GM12878 (cell line): ENCODE measurements around the gene CDRT15. TPM values are rescaled to one million over a fixed set of nuclear protein-coding genes. Genes with fewer than 3 reads are reported as not detected.

Source experiments
- ATAC-seq: fragments of 200-7000 bp; cut with Tn5 transposase; 3 replicates; pipeline ENCODE4 v1.9.1; 2020; ENCODE audit warnings: mild to moderate bottlenecking, moderate library complexity
- BruUV-seq: library from RNA; stranded (reverse); fragments of 400-500 nt; replicated peaks from 2 replicates; lab custom pipeline; 2021; lab: Mats Ljungman, UMichigan
- CTCF ChIA-PET: fragments of 300-600 bp; sonication (Branson Sonifier 250); formaldehyde crosslinking; extraction: SDS; loops from one replicate; lab custom pipeline; 2021; ENCODE audit warnings: inconsistent platforms; lab: Yijun Ruan, JAX
- POLR2A ChIA-PET: fragments of 350-600 bp; formaldehyde crosslinking; extraction: SDS; loops from one replicate; lab custom pipeline; 2021; ENCODE audit warnings: inconsistent platforms; lab: Charles Lee
- RAD21 ChIA-PET: fragments of 300-600 bp; sonication (Branson Sonifier 250); formaldehyde crosslinking; loops from one replicate; lab custom pipeline; 2023; ENCODE audit warnings: antibody characterized with exemption; ENCODE audit not compliant: unreplicated experiment; lab: Charles Lee
- SMC1A ChIA-PET: fragments of 300-600 bp; sonication (Branson Sonifier 250); formaldehyde crosslinking; loops from one replicate; lab custom pipeline; 2023; ENCODE audit not compliant: unreplicated experiment, uncharacterized antibody; lab: Charles Lee
- DNase-seq: peaks from one replicate; pipeline ENCODE4 v3.0.0-alpha.2; 2011; ENCODE audit warnings: low read depth, low spot score
- FAIRE-seq: peaks from 3 replicates; lab custom pipeline; 2011; peaks lifted over from hg19 to GRCh38; lab: Jason Lieb, UNC
- H2AFZ ChIP-seq: 2 replicates; pipeline ENCODE4 v1.6.0; 2011; ENCODE audit warnings: low read depth, low read length, control low read depth; ENCODE audit not compliant: control insufficient read depth
- H3K27ac ChIP-seq: 2 replicates; pipeline ENCODE4 v1.5.1; 2011; ENCODE audit warnings: control low read depth; ENCODE audit not compliant: control insufficient read depth, insufficient read depth
- H3K27me3 ChIP-seq, 2 experiments: replicated peaks in 1 of 2; 2 replicates each; pipeline versions ENCODE4 v1.6.0 to v1.6.1; 2011; ENCODE audit warnings: low read length in 1 of 2; ENCODE audit not compliant: control insufficient read depth in 2 of 2, insufficient read depth in 2 of 2
- H3K36me3 ChIP-seq, 2 experiments: 2 replicates each; pipeline ENCODE4 v1.5.1; 2011; ENCODE audit warnings: low read length in 1 of 2; ENCODE audit not compliant: control insufficient read depth in 2 of 2, insufficient read depth in 2 of 2
- H3K4me1 ChIP-seq: 2 replicates; pipeline ENCODE4 v1.6.1; 2011; ENCODE audit warnings: mild to moderate bottlenecking, low read length, moderate library complexity, mixed read lengths; ENCODE audit not compliant: control insufficient read depth, insufficient read depth
- H3K4me2 ChIP-seq: 2 replicates; pipeline ENCODE4 v1.6.0; 2011; ENCODE audit warnings: control low read depth; ENCODE audit not compliant: control insufficient read depth, insufficient read depth
- H3K4me3 ChIP-seq: fragments of 200-600 bp; sonication (generic); 2 replicates; pipeline ENCODE4 v1.5.1; 2016
- H3K79me2 ChIP-seq: 2 replicates; pipeline ENCODE4 v1.6.0; 2011; ENCODE audit warnings: low read length; ENCODE audit not compliant: control insufficient read depth, insufficient read depth
- H3K9ac ChIP-seq: 2 replicates; pipeline ENCODE4 v1.8.0; 2011; ENCODE audit warnings: low read length, control low read depth, mixed read lengths; ENCODE audit not compliant: control insufficient read depth, insufficient read depth
- H3K9me3 ChIP-seq: replicated peaks from 3 replicates; pipeline ENCODE4 v1.5.1; 2011; ENCODE audit warnings: mild to moderate bottlenecking, low read length; ENCODE audit not compliant: control insufficient read depth, insufficient read depth
- H4K20me1 ChIP-seq: 2 replicates; pipeline ENCODE4 v1.6.0; 2011; ENCODE audit not compliant: control insufficient read depth, insufficient read depth
- CEBPB ChIP-seq, 2 experiments: fragments of 150-350 bp in 1 of 2; IDR thresholded peaks; 2 replicates each; pipeline ENCODE4 v1.6.1; 2012 to 2014; ENCODE audit warnings: low read depth in 2 of 2, low read length in 2 of 2, borderline replicate concordance in 1 of 2, inconsistent platforms in 1 of 2
- CREB1 ChIP-seq: IDR thresholded peaks from 2 replicates; pipeline ENCODE4 v1.6.1; 2012; ENCODE audit warnings: low read depth, mild to moderate bottlenecking, inconsistent platforms
- CREM ChIP-seq: IDR thresholded peaks from 2 replicates; pipeline ENCODE4 v1.6.1; 2014; ENCODE audit warnings: antibody characterized with exemption, low read depth
- GABPA ChIP-seq: IDR thresholded peaks from 2 replicates; pipeline ENCODE4 v1.6.1; 2014; ENCODE audit warnings: antibody characterized with exemption, low read depth, mild to moderate bottlenecking, inconsistent platforms
- HDAC6 ChIP-seq: fragments of 200-600 bp; sonication (generic); IDR thresholded peaks from one replicate; pipeline ENCODE4 v1.8.0; 2017; ENCODE audit warnings: antibody characterized with exemption; ENCODE audit not compliant: unreplicated experiment
- IKZF2 ChIP-seq, 2 experiments: fragments of 450-650 bp; IDR thresholded peaks; 2 replicates each; pipeline ENCODE4 v1.6.1; 2017; ENCODE audit warnings: mild to moderate bottlenecking in 2 of 2, moderate library complexity in 2 of 2
- POU2F2 ChIP-seq: IDR thresholded peaks from 3 replicates; pipeline ENCODE4 v1.6.1; 2011; ENCODE audit warnings: low read depth, mild to moderate bottlenecking, low read length, borderline replicate concordance
- RELA ChIP-seq: fragments of 450-650 bp; IDR thresholded peaks from 2 replicates; pipeline ENCODE4 v1.8.0; 2014; ENCODE audit warnings: borderline replicate concordance; ENCODE audit not compliant: partially characterized antibody
- SMC3 ChIP-seq: IDR thresholded peaks from 2 replicates; pipeline ENCODE4 v1.6.1; 2011; ENCODE audit warnings: low read length, improper control_type of control experiment, borderline replicate concordance
- SPI1 ChIP-seq: IDR thresholded peaks from 2 replicates; pipeline ENCODE4 v1.6.1; 2011; ENCODE audit warnings: low read depth, mild to moderate bottlenecking, low read length, moderate library complexity, borderline replicate concordance; ENCODE audit not compliant: insufficient read depth
- TCF12 ChIP-seq: IDR thresholded peaks from 2 replicates; pipeline ENCODE4 v1.6.1; 2011; ENCODE audit warnings: low read depth, mild to moderate bottlenecking, low read length
- WRNIP1 ChIP-seq: IDR thresholded peaks from 2 replicates; pipeline ENCODE4 v1.6.1; 2011; ENCODE audit warnings: low read depth, low read length, improper control_type of control experiment, borderline replicate concordance
- WGBS: methylation state at CpG from one replicate; pipeline ENCODE4 v1.1.6; 2016; ENCODE audit warnings: low lambda C conversion rate; ENCODE audit not compliant: insufficient replicate concordance, insufficient coverage; ENCODE audit errors: missing lambda C conversion rate; 5-methylcytosine and 5-hydroxymethylcytosine counted together
- in situ Hi-C: fragments of 300-500 bp; cut with MboI; formaldehyde crosslinking; loops from 9 replicates; pipeline ENCODE4 v1.14.3; 2018; ENCODE audit warnings: mixed read lengths
- intact Hi-C: fragments of 100-400 bp; cut with micrococcal nuclease; formaldehyde crosslinking; loops from one replicate; pipeline ENCODE4 v1.14.2; 2022; ENCODE audit not compliant: unreplicated experiment
- polyA plus RNA-seq, 11 experiments: library from polyadenylated mRNA; depleted of rRNA in 4 of 11; unstranded in 6 of 11; stranded (reverse) in 5 of 11; fragments of >200 nt; fragmentation: Nextera tagmentation in 4 of 11; fragmentation: Illumina TruSeq in 1 of 11; extraction: Ambion mirVana in 4 of 11; extraction: Trizol in 1 of 11; gene quantifications; 1 replicate in 1 of 11; 2 replicates in 10 of 11; pipeline versions ENCODE4 v1.2.1 to v1.2.3, GENCODE V29; 2011 to 2016; ENCODE audit warnings: inconsistent platforms in 2 of 11, missing spikeins in 2 of 11, low read depth in 1 of 11
- total RNA-seq, 4 experiments: library from RNA; depleted of rRNA in 3 of 4; stranded (reverse); fragments of >200 nt in 3 of 4; fragmentation: Illumina TruSeq in 1 of 4; extraction: Trizol in 1 of 4; gene quantifications; 2 replicates each; pipeline versions ENCODE4 v1.2.1 to v1.2.3, GENCODE V29; 2013 to 2021
- TF ChIP-seq, protein P1 (sequence below): IDR thresholded peaks from 2 replicates; pipeline ENCODE4 v1.6.1; 2011; ENCODE audit warnings: borderline replicate concordance, low read depth, mild to moderate bottlenecking, moderate library complexity, mixed read lengths, low read length; ENCODE audit not compliant: insufficient read depth; ENCODE audit errors: extremely low read length
- TF ChIP-seq, protein P2 (sequence below): fragments of 450-650 bp; IDR thresholded peaks from 2 replicates; pipeline ENCODE4 v1.6.1; 2017; ENCODE audit warnings: antibody characterized with exemption, mild to moderate bottlenecking, moderate library complexity

Gene CDRT15
- total and polyA plus RNA-seq, 10 of the 15 experiments (the other 5 are each of a cell fraction or from before 2014, with no cell fraction given), result 0.29 TPM; not detected in 9

DNA sequence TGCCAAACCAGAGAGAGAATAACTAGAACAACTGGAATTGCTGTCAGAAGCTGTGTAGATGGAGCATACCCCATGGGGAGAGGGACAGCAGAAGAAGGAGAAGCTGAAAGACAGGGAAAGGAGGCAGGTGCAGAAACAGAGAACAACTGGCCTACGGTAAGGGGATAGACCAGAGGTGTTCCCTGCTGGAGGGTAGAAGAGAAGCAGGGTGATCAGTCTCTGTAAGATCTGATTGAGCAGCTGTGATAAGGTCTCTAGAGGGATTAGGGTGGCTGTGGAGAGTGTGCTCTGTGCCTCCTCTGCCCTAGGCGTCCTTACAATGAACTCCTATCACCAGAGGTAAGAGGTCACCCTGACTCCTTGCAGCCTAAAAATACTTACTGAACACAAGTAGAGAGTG is 33.8 kb upstream of the CDRT15 start:
- RAD21 ChIA-PET, result no interaction called here
- in situ Hi-C loops, result no loop called here
- Histone ChIP-seq H3K79me2 (no peaks in the 10 kb centered on the region), H2AFZ (no peak overlapping the region), H3K27me3 (no peaks in the 10 kb centered on the region), H3K27ac (no peak overlapping the region), H3K9me3 (no peaks in the 10 kb centered on the region), H3K4me3 (no peak overlapping the region), H3K4me2 (no peak overlapping the region)
- FAIRE-seq (no peak), ATAC-seq (no peak)
- POLR2A ChIA-PET, result no interaction called here
- CTCF ChIA-PET, result no interaction called here
- SMC1A ChIA-PET, result interaction anchor here (0.5 kb wide), 1 partner anchor 1065 kb away, joined by 3 read pairs; no protein-coding TSS in a partner anchor
- 9% methylated on average over 2 of the region's 2 CpGs for WGBS
- BruUV-seq, result no TSS peak
- TF ChIP-seq, protein P1, sequence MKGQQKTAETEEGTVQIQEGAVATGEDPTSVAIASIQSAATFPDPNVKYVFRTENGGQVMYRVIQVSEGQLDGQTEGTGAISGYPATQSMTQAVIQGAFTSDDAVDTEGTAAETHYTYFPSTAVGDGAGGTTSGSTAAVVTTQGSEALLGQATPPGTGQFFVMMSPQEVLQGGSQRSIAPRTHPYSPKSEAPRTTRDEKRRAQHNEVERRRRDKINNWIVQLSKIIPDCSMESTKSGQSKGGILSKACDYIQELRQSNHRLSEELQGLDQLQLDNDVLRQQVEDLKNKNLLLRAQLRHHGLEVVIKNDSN, result no peak
- TF ChIP-seq CEBPB (IDR thresholded peaks at IDR 0.05; ENCODE audit: borderline replicate concordance in 1 of 2, low read depth in 2 of 2, low read length in 2 of 2), result no peak
- no peak for TF ChIP-seq HDAC6
- TF ChIP-seq WRNIP1, result no peak
- TF ChIP-seq GABPA, result no peak
- TF ChIP-seq CREB1, result no peak
- no peak for TF ChIP-seq CREM
- TF ChIP-seq RELA, result no peak
- TF ChIP-seq POU2F2, result no peak
- TF ChIP-seq IKZF2 (IDR thresholded peaks at IDR 0.05), result no peak
- TF ChIP-seq SMC3, result no peak
- no peak for TF ChIP-seq TCF12
- TF ChIP-seq SPI1, result no peak
- TF ChIP-seq, protein P2, sequence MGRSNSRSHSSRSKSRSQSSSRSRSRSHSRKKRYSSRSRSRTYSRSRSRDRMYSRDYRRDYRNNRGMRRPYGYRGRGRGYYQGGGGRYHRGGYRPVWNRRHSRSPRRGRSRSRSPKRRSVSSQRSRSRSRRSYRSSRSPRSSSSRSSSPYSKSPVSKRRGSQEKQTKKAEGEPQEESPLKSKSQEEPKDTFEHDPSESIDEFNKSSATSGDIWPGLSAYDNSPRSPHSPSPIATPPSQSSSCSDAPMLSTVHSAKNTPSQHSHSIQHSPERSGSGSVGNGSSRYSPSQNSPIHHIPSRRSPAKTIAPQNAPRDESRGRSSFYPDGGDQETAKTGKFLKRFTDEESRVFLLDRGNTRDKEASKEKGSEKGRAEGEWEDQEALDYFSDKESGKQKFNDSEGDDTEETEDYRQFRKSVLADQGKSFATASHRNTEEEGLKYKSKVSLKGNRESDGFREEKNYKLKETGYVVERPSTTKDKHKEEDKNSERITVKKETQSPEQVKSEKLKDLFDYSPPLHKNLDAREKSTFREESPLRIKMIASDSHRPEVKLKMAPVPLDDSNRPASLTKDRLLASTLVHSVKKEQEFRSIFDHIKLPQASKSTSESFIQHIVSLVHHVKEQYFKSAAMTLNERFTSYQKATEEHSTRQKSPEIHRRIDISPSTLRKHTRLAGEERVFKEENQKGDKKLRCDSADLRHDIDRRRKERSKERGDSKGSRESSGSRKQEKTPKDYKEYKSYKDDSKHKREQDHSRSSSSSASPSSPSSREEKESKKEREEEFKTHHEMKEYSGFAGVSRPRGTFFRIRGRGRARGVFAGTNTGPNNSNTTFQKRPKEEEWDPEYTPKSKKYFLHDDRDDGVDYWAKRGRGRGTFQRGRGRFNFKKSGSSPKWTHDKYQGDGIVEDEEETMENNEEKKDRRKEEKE, result no peak
- TF ChIP-seq, all 136 proteins: peak for 0
- Histone ChIP-seq H4K20me1 (no peaks in the 10 kb centered on the region), H3K4me1 (no peaks in the 10 kb centered on the region), H3K9ac (no peak overlapping the region), H3K36me3 (no peaks in the 10 kb centered on the region)
- intact Hi-C loops, result no loop called here
- DNase-seq, result no peak
